GM12878 (cell line): Measurements from ENCODE around the gene SUPT6H.

Experiments used
- CHD1 ChIP-seq: IDR thresholded peaks from 2 replicates; pipeline ENCODE4 v1.6.1; 2012; ENCODE audit warnings: low read depth, low read length, improper control_type of control experiment
- EP300 ChIP-seq, 2 experiments: fragments of 150-350 bp in 1 of 2; IDR thresholded peaks; 2 replicates each; pipeline ENCODE4 v1.6.1; 2011 to 2012; ENCODE audit warnings: low read depth in 2 of 2, low read length in 2 of 2, borderline replicate concordance in 1 of 2, improper control_type of control experiment in 1 of 2, inconsistent platforms in 1 of 2; ENCODE audit not compliant: control insufficient read depth in 1 of 2
- POLR2A ChIP-seq: IDR thresholded peaks from 2 replicates; pipeline ENCODE4 v1.6.1; 2011; ENCODE audit warnings: low read depth, mild to moderate bottlenecking, low read length
- POLR2AphosphoS5 ChIP-seq: IDR thresholded peaks from 2 replicates; pipeline ENCODE4 v1.6.1; 2011; ENCODE audit warnings: mild to moderate bottlenecking, low read length, inconsistent platforms
- STAT3 ChIP-seq: IDR thresholded peaks from 2 replicates; pipeline ENCODE4 v1.6.1; 2011; ENCODE audit warnings: low read depth, low read length, improper control_type of control experiment
- ZSCAN29 ChIP-seq: fragments of 450-650 bp; IDR thresholded peaks from 2 replicates; pipeline ENCODE4 v1.6.1; 2017; ENCODE audit warnings: mild to moderate bottlenecking, moderate library complexity
- TF ChIP-seq, protein P1 (sequence below), 3 experiments: IDR thresholded peaks in 2 of 3; conservative IDR thresholded peaks in 1 of 3; 2 replicates each; pipeline ENCODE4 v1.5.1; 2011; ENCODE audit warnings: low read depth in 3 of 3, low read length in 3 of 3, mild to moderate bottlenecking in 3 of 3, control low read depth in 2 of 3, moderate library complexity in 2 of 3, inconsistent platforms in 1 of 3, mixed read lengths in 1 of 3; ENCODE audit not compliant: control insufficient read depth in 2 of 3, insufficient read depth in 1 of 3; ENCODE audit errors: extremely low read depth in 1 of 3
- TF ChIP-seq, protein P2 (sequence below): IDR thresholded peaks from 2 replicates; pipeline ENCODE4 v1.6.1; 2011; ENCODE audit warnings: borderline replicate concordance, low read depth, mild to moderate bottlenecking, moderate library complexity, mixed read lengths, low read length; ENCODE audit not compliant: insufficient read depth; ENCODE audit errors: extremely low read length
- TF ChIP-seq, protein P3 (sequence below): fragments of 150-350 bp; IDR thresholded peaks from 2 replicates; pipeline ENCODE4 v1.6.1; 2016; ENCODE audit warnings: low read depth, low read length

DNA sequence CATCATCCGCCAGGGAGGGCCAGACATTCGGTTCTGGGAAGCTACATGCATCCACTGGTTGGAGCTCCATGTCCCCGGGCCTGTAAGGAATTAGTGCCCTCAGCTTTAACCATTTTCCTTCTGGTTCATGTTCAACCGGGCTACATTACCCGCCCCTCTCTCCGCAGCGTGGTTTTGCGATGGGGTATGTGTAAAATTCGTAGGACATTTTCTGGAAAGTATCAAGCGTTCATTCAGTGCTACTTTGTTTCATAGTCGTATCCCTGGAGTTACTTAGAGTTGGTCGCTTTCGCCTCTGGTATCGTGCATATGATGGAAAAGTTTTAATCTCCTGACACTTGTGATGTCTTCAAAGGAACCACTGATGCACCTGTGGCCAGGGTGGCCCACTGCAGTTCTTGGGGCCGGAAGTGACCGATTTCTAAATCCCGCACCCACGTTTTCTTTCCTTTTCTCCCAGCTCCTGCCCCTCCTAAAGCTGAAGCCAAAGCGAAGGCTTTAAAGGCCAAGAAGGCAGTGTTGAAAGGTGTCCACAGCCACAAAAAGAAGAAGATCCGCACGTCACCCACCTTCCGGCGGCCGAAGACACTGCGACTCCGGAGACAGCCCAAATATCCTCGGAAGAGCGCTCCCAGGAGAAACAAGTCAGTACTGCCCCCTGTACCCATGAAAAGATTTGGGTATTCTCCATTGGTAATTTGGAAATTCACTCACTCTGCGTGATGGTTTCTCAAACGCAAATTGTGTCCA lies 58.4 kb downstream of the SUPT6H start:
- no peak for TF ChIP-seq CHD1
- TF ChIP-seq, protein P1, sequence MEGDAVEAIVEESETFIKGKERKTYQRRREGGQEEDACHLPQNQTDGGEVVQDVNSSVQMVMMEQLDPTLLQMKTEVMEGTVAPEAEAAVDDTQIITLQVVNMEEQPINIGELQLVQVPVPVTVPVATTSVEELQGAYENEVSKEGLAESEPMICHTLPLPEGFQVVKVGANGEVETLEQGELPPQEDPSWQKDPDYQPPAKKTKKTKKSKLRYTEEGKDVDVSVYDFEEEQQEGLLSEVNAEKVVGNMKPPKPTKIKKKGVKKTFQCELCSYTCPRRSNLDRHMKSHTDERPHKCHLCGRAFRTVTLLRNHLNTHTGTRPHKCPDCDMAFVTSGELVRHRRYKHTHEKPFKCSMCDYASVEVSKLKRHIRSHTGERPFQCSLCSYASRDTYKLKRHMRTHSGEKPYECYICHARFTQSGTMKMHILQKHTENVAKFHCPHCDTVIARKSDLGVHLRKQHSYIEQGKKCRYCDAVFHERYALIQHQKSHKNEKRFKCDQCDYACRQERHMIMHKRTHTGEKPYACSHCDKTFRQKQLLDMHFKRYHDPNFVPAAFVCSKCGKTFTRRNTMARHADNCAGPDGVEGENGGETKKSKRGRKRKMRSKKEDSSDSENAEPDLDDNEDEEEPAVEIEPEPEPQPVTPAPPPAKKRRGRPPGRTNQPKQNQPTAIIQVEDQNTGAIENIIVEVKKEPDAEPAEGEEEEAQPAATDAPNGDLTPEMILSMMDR (IDR thresholded peaks at IDR 0.05 in 2 of 3, conservative IDR thresholded peaks at IDR 0.05 in 1 of 3; ENCODE audit: control insufficient read depth in 2 of 3, extremely low read depth in 1 of 3, insufficient read depth in 1 of 3, low read depth in 3 of 3, low read length in 3 of 3), result 0 out of 6 replicates have a peak, but pooled peaks of 2 of the 3 experiments have one; percentile 0 to 16
- peak; percentile 28 for TF ChIP-seq POLR2A
- peak; percentile 85 for TF ChIP-seq POLR2AphosphoS5
- no peak for TF ChIP-seq STAT3
- no peak for TF ChIP-seq ZSCAN29
- TF ChIP-seq, protein P2, sequence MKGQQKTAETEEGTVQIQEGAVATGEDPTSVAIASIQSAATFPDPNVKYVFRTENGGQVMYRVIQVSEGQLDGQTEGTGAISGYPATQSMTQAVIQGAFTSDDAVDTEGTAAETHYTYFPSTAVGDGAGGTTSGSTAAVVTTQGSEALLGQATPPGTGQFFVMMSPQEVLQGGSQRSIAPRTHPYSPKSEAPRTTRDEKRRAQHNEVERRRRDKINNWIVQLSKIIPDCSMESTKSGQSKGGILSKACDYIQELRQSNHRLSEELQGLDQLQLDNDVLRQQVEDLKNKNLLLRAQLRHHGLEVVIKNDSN, result no peak
- no peak for TF ChIP-seq EP300 (IDR thresholded peaks at IDR 0.05; ENCODE audit: borderline replicate concordance in 1 of 2, control insufficient read depth in 1 of 2, low read depth in 2 of 2, low read length in 2 of 2)
- TF ChIP-seq, protein P3, sequence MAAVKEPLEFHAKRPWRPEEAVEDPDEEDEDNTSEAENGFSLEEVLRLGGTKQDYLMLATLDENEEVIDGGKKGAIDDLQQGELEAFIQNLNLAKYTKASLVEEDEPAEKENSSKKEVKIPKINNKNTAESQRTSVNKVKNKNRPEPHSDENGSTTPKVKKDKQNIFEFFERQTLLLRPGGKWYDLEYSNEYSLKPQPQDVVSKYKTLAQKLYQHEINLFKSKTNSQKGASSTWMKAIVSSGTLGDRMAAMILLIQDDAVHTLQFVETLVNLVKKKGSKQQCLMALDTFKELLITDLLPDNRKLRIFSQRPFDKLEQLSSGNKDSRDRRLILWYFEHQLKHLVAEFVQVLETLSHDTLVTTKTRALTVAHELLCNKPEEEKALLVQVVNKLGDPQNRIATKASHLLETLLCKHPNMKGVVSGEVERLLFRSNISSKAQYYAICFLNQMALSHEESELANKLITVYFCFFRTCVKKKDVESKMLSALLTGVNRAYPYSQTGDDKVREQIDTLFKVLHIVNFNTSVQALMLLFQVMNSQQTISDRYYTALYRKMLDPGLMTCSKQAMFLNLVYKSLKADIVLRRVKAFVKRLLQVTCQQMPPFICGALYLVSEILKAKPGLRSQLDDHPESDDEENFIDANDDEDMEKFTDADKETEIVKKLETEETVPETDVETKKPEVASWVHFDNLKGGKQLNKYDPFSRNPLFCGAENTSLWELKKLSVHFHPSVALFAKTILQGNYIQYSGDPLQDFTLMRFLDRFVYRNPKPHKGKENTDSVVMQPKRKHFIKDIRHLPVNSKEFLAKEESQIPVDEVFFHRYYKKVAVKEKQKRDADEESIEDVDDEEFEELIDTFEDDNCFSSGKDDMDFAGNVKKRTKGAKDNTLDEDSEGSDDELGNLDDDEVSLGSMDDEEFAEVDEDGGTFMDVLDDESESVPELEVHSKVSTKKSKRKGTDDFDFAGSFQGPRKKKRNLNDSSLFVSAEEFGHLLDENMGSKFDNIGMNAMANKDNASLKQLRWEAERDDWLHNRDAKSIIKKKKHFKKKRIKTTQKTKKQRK, result no peak
